Stimulated activated CD4-positive, alpha-beta T cell treated with anti-CD3 and anti-CD28 coated beads, TNF-alpha, amount 100 ng/mL, for 1 hour (primary cell): ENCODE data around the gene UTP20.

Experiments used
- DNase-seq, 3 donors: peaks; one replicate each; pipeline ENCODE4 v3.0.0-alpha.2; 2020; ENCODE audit warnings: low read depth in 3 of 3, low spot score in 1 of 3

Gene UTP20

GRCh38 chr12:101280006-101280505 is at the start of gene UTP20:
Gene UTP20, plus strand, starts transcription at chr12:101280105. Its CDS starts 178 bp downstream, at chr12:101280283.
- peak; percentile 82 to 94 (median 87) for DNase-seq

- no peak for DNase-seq
Observed at GRCh38 chr12:101230547-101230946, 49.4 kb upstream of the UTP20 start.

- no peak for DNase-seq
Observed at GRCh38 chr12:101231636-101232035, 48.3 kb upstream of the UTP20 start.

- DNase-seq, result no peak
Observed at GRCh38 chr12:101235686-101236085, 44.2 kb upstream of the UTP20 start.

GRCh38 chr12:101238306-101238705 is 41.6 kb upstream of the UTP20 start:
- DNase-seq, result no peak

GRCh38 chr12:101238800-101239329 is 41.0 kb upstream of the UTP20 start:
- DNase-seq, result no peak

GRCh38 chr12:101243074-101243473 is 36.8 kb upstream of the UTP20 start:
- DNase-seq, result no peak

- DNase-seq, result no peak
Observed at GRCh38 chr12:101243616-101244015, 36.3 kb upstream of the UTP20 start.

GRCh38 chr12:101256266-101256665 is 23.6 kb upstream of the UTP20 start:
- DNase-seq, result no peak

- DNase-seq, result no peak
Observed at GRCh38 chr12:101257357-101257756, 22.5 kb upstream of the UTP20 start.

- no peak for DNase-seq
Observed at GRCh38 chr12:101267111-101267510, 12.8 kb upstream of the UTP20 start.

GRCh38 chr12:101276433-101276832 is 3.5 kb upstream of the UTP20 start:
- no peak for DNase-seq

GRCh38 chr12:101277443-101277842 is 2.5 kb upstream of the UTP20 start:
- no peak for DNase-seq

- no peak for DNase-seq
Observed at GRCh38 chr12:101287357-101287756, 7.5 kb downstream of the UTP20 start.

GRCh38 chr12:101297661-101298060 is 17.8 kb downstream of the UTP20 start:
- DNase-seq, result no peak

GRCh38 chr12:101298426-101298825 is 18.5 kb downstream of the UTP20 start:
- no peak for DNase-seq

- DNase-seq, result no peak
Observed at GRCh38 chr12:101299346-101299745, 19.4 kb downstream of the UTP20 start.

- DNase-seq, result no peak
Observed at GRCh38 chr12:101299931-101300330, 20.0 kb downstream of the UTP20 start.

- no peak for DNase-seq
Observed at GRCh38 chr12:101302741-101303140, 22.8 kb downstream of the UTP20 start.

- DNase-seq, result no peak
Observed at GRCh38 chr12:101305226-101305779, 25.4 kb downstream of the UTP20 start.

GRCh38 chr12:101305794-101306193 is 25.9 kb downstream of the UTP20 start:
- DNase-seq, result no peak

- no peak for DNase-seq
Observed at GRCh38 chr12:101322480-101322879, 42.6 kb downstream of the UTP20 start.

GRCh38 chr12:101323255-101323654 is 43.4 kb downstream of the UTP20 start:
- no peak for DNase-seq
